HL-60/S4 treated with phorbol 12-myristate 13-acetate at 8.2 ng/mL for 4 days and 3 days (cell line): Measurements from ENCODE around the gene TTC16.

ENCODE experiments used
- in situ Hi-C: fragments of 300-500 bp; cut with MboI; formaldehyde crosslinking; loops from 2 replicates; pipeline ENCODE4 v1.15.0; 2022; ENCODE audit warnings: low sequenced_read_pairs

TTC16 gene

GRCh38 chr9:127720865-127721227 is 5.0 kb downstream of the TTC16 start:
- in situ Hi-C loops = no loop called here

- in situ Hi-C loops = no loop called here
Observed at GRCh38 chr9:127721391-127721821, 5.5 kb downstream of the TTC16 start.

- in situ Hi-C loops = no loop called here
Observed at GRCh38 chr9:127722055-127722745, 6.3 kb downstream of the TTC16 start.

- in situ Hi-C loops = no loop called here
Observed at GRCh38 chr9:127723013-127723412, 7.1 kb downstream of the TTC16 start.

- in situ Hi-C loops = no loop called here
Observed at GRCh38 chr9:127723444-127723843, 7.6 kb downstream of the TTC16 start.

GRCh38 chr9:127724012-127724411 is 8.1 kb downstream of the TTC16 start:
- in situ Hi-C loops = no loop called here

GRCh38 chr9:127726871-127727270 is 11.0 kb downstream of the TTC16 start:
- in situ Hi-C loops = loop anchor here (25.0 kb wide), 1 partner anchor 215 kb away; no protein-coding TSS in a partner anchor

GRCh38 chr9:127728808-127729207 is 12.9 kb downstream of the TTC16 start:
- in situ Hi-C loops = loop anchor here (25.0 kb wide), 1 partner anchor 217 kb away; no protein-coding TSS in a partner anchor

GRCh38 chr9:127729522-127730256 is 13.8 kb downstream of the TTC16 start:
- in situ Hi-C loops = loop anchor here (10.0 to 25.0 kb wide), 2 partner anchors 145 to 217 kb away; partner anchors contain the start of gene AK1

- in situ Hi-C loops = loop anchor here (10.0 to 25.0 kb wide), 2 partner anchors 145 to 218 kb away; partner anchors contain the start of gene AK1
Observed at GRCh38 chr9:127730262-127730661, 14.4 kb downstream of the TTC16 start.

- in situ Hi-C loops = loop anchor here (10.0 to 25.0 kb wide), 2 partner anchors 144 to 219 kb away; partner anchors contain the start of gene AK1
Observed at GRCh38 chr9:127730799-127731410, 15.0 kb downstream of the TTC16 start.

GRCh38 chr9:127731938-127732337 is 16.1 kb downstream of the TTC16 start:
- in situ Hi-C loops = loop anchor here (10.0 to 25.0 kb wide), 2 partner anchors 143 to 220 kb away; partner anchors contain the start of gene AK1

- in situ Hi-C loops = loop anchor here (10.0 to 25.0 kb wide), 2 partner anchors 142 to 220 kb away; partner anchors contain the start of gene AK1
Observed at GRCh38 chr9:127732444-127732843, 16.6 kb downstream of the TTC16 start.

GRCh38 chr9:127733614-127734013 is 17.7 kb downstream of the TTC16 start:
- in situ Hi-C loops = loop anchor here (10.0 to 25.0 kb wide), 2 partner anchors 141 to 221 kb away; partner anchors contain the start of gene AK1

- in situ Hi-C loops = loop anchor here (10.0 to 25.0 kb wide), 2 partner anchors 141 to 222 kb away; partner anchors contain the start of gene AK1
Observed at GRCh38 chr9:127734247-127734746, 18.4 kb downstream of the TTC16 start.

GRCh38 chr9:127734747-127735529 is 19.1 kb downstream of the TTC16 start, which contains the start of gene TOR2A:
Gene TOR2A (minus strand): TSS chr9:127735294. CDS start chr9:127735270, 24 bp downstream.
- in situ Hi-C loops = loop anchor here (10.0 to 25.0 kb wide), 2 partner anchors 140 to 223 kb away; partner anchors contain the start of gene AK1

GRCh38 chr9:127735530-127736185 is 19.8 kb downstream of the TTC16 start:
- in situ Hi-C loops = loop anchor here (10.0 to 25.0 kb wide), 2 partner anchors 139 to 223 kb away; partner anchors contain the start of gene AK1

- in situ Hi-C loops = loop anchor here (10.0 to 25.0 kb wide), 2 partner anchors 136 to 226 kb away; partner anchors contain the start of gene AK1
Observed at GRCh38 chr9:127738666-127739065, 22.8 kb downstream of the TTC16 start.
